Fibroblast of mammary gland (primary cell): ENCODE measurements around the gene ADGRV1.
"Not testable (repeated sequence)": the region's sequence is repeated elsewhere in the genome, so short reads cannot be mapped to it uniquely, and the experiment has no call there.

Experiments used
- DNase-seq: peaks from one replicate; pipeline ENCODE4 v3.0.0-alpha.2; 2010; ENCODE audit warnings: low read depth
- H3K4me3 ChIP-seq: 2 replicates; pipeline ENCODE4 v1.5.1; 2011; ENCODE audit warnings: low read depth, mild to moderate bottlenecking, low read length, moderate library complexity; ENCODE audit not compliant: control insufficient read depth
- CTCF ChIP-seq: conservative IDR thresholded peaks from 2 replicates; pipeline ENCODE4 v1.5.1; 2011; ENCODE audit warnings: low read depth, low read length, inconsistent platforms; ENCODE audit not compliant: control insufficient read depth, insufficient read depth

ADGRV1 gene

GRCh38 chr5:90747693-90748092 is 189.1 kb downstream of the ADGRV1 start:
- no peak overlapping the region for H3K4me3 ChIP-seq
- no peak for TF ChIP-seq CTCF
- DNase-seq: no peak

GRCh38 chr5:90759119-90759518 is 200.5 kb downstream of the ADGRV1 start:
- H3K4me3 ChIP-seq: no peak overlapping the region
- TF ChIP-seq CTCF: no peak
- DNase-seq: no peak

GRCh38 chr5:90767710-90768109 is 209.1 kb downstream of the ADGRV1 start:
- no peak for TF ChIP-seq CTCF
- no peak for DNase-seq
- H3K4me3 ChIP-seq: no peak overlapping the region

- DNase-seq, H3K4me3 ChIP-seq: not testable (repeated sequence)
These were observed 211.5 kb downstream of the ADGRV1 start for GRCh38 chr5:90770006-90770541.

GRCh38 chr5:90777959-90778358 is 219.4 kb downstream of the ADGRV1 start:
- TF ChIP-seq CTCF: no peak
- DNase-seq: no peak
- H3K4me3 ChIP-seq: no peak overlapping the region

- DNase-seq: peak; percentile 65
- peak; percentile 90 for TF ChIP-seq CTCF
- H3K4me3 ChIP-seq: no peak overlapping the region
These were observed 225.1 kb downstream of the ADGRV1 start for GRCh38 chr5:90783460-90784333.

- no peak for TF ChIP-seq CTCF
- no peak overlapping the region for H3K4me3 ChIP-seq
- no peak for DNase-seq
These were observed 228.2 kb downstream of the ADGRV1 start for GRCh38 chr5:90786756-90787155.
